ENCODE results near the gene ZNF19.

The ZNF19 gene

GRCh38 chr16:71474864-71475263 lies 14.3 kb downstream of the ZNF19 start:
- no peak overlapping the region for H3K4me3 ChIP-seq (ENCODE audit: low read depth, low read length)
- no peaks in the 10 kb centered on the region for H3K27me3 ChIP-seq (replicated peaks)
- DNase-seq: peak; percentile 93
- in situ Hi-C loops (cut with HindIII; ENCODE audit: low pct_ligation_motif_present, low sequenced_read_pairs): no loop called here
- H3K27ac ChIP-seq: peak overlapping the region; percentile 56
- no peak for TF ChIP-seq CTCF (IDR thresholded peaks at IDR 0.05; ENCODE audit: low read depth, low read length, missing control alignments)
- H3K36me3 ChIP-seq (replicated peaks): peaks cover 7% of the 10 kb centered on the region

DNA sequence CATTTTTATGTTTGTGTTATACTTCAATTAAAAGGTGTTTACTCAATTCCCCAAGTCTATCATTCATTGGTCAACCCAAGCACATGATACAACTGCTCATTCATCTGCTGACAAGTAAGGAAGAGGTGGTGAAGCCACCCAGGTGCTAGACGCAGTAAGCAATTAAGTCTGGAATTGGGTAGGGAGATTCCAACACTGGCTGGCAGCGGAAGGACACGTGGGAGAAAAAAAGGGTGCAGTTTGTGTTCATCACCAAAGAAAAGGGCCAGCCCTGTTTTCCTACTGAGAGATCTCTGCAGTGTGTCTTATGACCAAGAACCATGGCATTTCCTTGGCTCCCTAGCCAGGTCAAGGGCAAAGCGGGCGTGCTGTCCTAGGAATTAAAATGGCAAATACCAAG lies 15.2 kb downstream of the ZNF19 start:
- no peaks in the 10 kb centered on the region for H3K27me3 ChIP-seq (replicated peaks)
- no peak for DNase-seq
- H3K36me3 ChIP-seq (replicated peaks): peaks cover 7% of the 10 kb centered on the region
- no peak overlapping the region for H3K4me3 ChIP-seq (ENCODE audit: low read depth, low read length)
- no peak for TF ChIP-seq CTCF (IDR thresholded peaks at IDR 0.05; ENCODE audit: low read depth, low read length, missing control alignments)
- H3K27ac ChIP-seq: peak overlapping the region; percentile 56
- in situ Hi-C loops (cut with HindIII; ENCODE audit: low pct_ligation_motif_present, low sequenced_read_pairs): no loop called here

- Histone ChIP-seq H3K4me3 (ENCODE audit: low read depth, low read length) (no peak overlapping the region), H3K27me3 (replicated peaks) (no peaks in the 10 kb centered on the region), H3K27ac (no peak overlapping the region), H3K36me3 (replicated peaks) (peaks cover 7% of the 10 kb centered on the region)
- no peak for TF ChIP-seq CTCF (IDR thresholded peaks at IDR 0.05; ENCODE audit: low read depth, low read length, missing control alignments)
- DNase-seq: no peak
- in situ Hi-C loops (cut with HindIII; ENCODE audit: low pct_ligation_motif_present, low sequenced_read_pairs): no loop called here
These were observed 16.2 kb downstream of the ZNF19 start for GRCh38 chr16:71472931-71473330.

DNA sequence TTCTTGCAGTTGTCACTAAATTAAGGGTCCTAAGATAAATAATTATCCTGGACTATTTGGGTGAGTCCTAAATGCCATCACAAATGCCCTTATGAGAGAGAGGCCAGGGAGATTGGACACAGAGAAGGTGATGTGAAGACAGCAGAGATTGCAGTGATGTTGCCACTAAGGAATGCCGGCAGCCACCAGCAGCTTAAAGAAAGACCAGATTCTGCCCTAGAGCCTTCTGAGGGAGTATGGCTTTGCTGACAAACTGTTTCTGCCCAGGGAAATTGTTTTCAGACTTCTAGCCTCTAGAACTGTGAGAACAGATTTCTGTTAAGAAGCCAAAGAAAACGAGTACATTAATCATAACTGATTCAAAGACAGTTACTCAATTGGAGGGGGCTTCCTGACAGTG lies 17.1 kb downstream of the ZNF19 start:
- no peak for DNase-seq
- peaks cover 7% of the 10 kb centered on the region for H3K36me3 ChIP-seq (replicated peaks)
- no peak overlapping the region for H3K27ac ChIP-seq
- in situ Hi-C loops (cut with HindIII; ENCODE audit: low pct_ligation_motif_present, low sequenced_read_pairs): no loop called here
- TF ChIP-seq CTCF (IDR thresholded peaks at IDR 0.05; ENCODE audit: low read depth, low read length, missing control alignments): no peak
- no peaks in the 10 kb centered on the region for H3K27me3 ChIP-seq (replicated peaks)
- H3K4me3 ChIP-seq (ENCODE audit: low read depth, low read length): no peak overlapping the region

DNA sequence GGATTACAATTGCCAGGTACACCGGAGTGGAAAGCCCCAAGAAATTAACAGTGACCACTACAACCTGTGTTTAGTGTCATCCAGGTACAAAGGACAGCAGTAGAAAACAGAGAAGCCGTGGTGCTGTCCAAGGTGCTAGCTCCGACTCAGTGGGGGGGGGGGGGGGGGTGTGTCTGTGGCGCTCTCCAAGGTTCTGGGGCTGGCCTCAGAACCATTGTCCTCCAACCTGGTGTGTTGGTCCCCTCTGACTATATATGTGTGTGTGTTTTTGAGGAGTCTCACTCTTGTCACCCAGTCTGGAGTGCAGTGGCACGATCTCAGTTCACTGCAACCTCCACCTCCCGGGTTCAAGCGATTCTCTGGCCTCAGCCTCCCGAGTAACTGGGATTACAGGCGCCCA lies 21.3 kb downstream of the ZNF19 start:
- no peak for DNase-seq
- no peak overlapping the region for H3K27ac ChIP-seq

More for the DNA sequence above, 21.3 kb downstream of the ZNF19 start:
- Histone ChIP-seq H3K36me3 (replicated peaks) (no peaks in the 10 kb centered on the region), H3K27me3 (replicated peaks) (no peaks in the 10 kb centered on the region), H3K4me3 (ENCODE audit: low read depth, low read length) (no peak overlapping the region)
- in situ Hi-C loops (cut with HindIII; ENCODE audit: low pct_ligation_motif_present, low sequenced_read_pairs): no loop called here
- no peak for TF ChIP-seq CTCF (IDR thresholded peaks at IDR 0.05; ENCODE audit: low read depth, low read length, missing control alignments)
